ENCODE results near the gene CTDNEP1.

DNA sequence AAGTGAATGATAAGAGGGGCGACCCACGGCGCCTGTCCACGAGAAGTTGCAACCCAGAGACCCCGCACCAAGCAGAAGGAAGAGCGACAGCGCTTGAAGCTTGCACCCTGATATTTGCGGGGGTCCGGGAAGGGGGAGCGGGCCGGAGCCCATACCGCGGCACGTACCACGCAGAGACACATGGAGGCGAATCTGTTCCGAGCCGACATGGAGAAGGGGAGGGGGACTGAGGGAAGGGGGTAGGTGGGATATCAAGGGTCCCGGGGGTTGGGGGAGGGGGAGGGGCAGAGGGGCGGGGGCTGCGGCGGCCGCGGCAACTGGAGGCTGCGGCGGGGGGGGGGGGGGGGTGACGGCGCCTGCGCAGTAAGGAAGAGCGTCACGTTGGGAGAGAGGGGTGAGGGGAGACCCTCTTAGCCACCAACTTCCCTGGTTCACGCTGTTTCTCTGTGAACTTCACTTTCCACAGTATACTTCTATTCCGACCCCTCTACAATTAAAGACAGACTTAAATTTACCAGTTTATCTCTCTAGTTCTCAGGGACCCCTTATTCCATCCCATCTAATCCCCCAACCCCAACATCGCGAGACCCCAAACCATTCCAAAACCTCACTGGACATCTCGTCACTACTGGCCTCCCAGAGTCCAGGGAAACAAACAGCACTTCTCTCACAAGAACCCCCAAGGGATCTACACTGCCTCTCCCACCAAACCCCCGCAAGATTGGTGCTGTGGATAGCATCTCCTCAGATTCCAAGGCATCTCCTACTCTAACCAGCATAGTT is 39.9 kb downstream of the CTDNEP1 start:
- TF ChIP-seq, protein P1, sequence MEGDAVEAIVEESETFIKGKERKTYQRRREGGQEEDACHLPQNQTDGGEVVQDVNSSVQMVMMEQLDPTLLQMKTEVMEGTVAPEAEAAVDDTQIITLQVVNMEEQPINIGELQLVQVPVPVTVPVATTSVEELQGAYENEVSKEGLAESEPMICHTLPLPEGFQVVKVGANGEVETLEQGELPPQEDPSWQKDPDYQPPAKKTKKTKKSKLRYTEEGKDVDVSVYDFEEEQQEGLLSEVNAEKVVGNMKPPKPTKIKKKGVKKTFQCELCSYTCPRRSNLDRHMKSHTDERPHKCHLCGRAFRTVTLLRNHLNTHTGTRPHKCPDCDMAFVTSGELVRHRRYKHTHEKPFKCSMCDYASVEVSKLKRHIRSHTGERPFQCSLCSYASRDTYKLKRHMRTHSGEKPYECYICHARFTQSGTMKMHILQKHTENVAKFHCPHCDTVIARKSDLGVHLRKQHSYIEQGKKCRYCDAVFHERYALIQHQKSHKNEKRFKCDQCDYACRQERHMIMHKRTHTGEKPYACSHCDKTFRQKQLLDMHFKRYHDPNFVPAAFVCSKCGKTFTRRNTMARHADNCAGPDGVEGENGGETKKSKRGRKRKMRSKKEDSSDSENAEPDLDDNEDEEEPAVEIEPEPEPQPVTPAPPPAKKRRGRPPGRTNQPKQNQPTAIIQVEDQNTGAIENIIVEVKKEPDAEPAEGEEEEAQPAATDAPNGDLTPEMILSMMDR (optimal IDR thresholded peaks at IDR 0.05 in 1 of 3, IDR thresholded peaks at IDR 0.05 in 1 of 3, conservative IDR thresholded peaks at IDR 0.05 in 1 of 3; ENCODE audit: extremely low read depth in 1 of 3, insufficient read depth in 2 of 3, low read length in 3 of 3), result no peak
- no peak for TF ChIP-seq EZH2 (IDR thresholded peaks at IDR 0.05; ENCODE audit: low read length)

All from keratinocyte (primary cell).